GM18858 (cell line): ENCODE data around the gene COBL.

ENCODE experiments used
- ATAC-seq: cut with Tn5 transposase; IDR thresholded peaks from one replicate; pipeline ENCODE4 v1.9.1; 2021; ENCODE audit not compliant: unreplicated experiment

The COBL gene

GRCh38 chr7:51126324-51126723 is 190.3 kb downstream of the COBL start:
- ATAC-seq = no peak

DNA sequence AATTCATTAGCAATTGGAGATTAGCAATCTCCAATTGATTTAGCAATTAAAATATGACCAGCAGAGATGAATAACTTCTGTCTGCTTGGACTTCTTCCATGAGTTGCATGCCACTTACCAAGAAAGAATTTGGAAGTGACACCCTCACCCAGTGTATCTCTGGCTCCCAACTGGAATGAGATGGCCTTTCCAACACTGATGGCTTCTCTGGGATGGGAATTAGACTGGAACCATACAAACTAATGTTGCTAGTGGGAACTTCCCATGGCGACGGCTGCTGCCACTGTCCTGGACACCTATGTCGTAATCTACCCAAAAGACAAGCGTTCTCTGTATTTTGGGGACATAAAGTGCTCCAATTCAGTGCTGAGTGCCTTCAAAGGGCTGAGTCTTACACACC is 192.3 kb downstream of the COBL start:
- ATAC-seq = no peak

GRCh38 chr7:51123322-51124019 is 193.1 kb downstream of the COBL start:
- ATAC-seq = peak; percentile 68

DNA sequence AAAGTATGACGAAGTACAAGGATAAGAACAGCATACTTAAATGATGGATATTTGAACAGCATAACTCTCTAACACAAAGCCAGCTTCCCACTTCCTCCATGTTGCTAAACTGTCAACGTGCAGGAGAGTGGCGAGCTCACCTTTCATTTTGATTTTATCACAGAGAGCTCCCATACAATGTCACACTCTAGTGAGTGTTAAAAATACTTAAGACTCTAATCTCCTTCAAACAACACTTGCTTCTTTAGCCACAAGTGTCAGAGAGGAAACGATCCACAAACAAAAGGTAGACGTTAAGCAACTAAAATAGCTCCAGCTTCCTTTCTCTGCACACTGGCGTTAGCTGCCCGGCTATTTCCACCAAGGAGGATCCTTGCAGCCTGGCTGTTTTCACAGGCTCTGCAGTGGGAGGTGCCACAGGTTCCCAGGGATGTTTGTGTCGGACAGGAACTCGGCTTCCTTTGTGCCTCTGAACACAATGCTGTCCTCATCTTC is 194.6 kb downstream of the COBL start:
- ATAC-seq = no peak

DNA sequence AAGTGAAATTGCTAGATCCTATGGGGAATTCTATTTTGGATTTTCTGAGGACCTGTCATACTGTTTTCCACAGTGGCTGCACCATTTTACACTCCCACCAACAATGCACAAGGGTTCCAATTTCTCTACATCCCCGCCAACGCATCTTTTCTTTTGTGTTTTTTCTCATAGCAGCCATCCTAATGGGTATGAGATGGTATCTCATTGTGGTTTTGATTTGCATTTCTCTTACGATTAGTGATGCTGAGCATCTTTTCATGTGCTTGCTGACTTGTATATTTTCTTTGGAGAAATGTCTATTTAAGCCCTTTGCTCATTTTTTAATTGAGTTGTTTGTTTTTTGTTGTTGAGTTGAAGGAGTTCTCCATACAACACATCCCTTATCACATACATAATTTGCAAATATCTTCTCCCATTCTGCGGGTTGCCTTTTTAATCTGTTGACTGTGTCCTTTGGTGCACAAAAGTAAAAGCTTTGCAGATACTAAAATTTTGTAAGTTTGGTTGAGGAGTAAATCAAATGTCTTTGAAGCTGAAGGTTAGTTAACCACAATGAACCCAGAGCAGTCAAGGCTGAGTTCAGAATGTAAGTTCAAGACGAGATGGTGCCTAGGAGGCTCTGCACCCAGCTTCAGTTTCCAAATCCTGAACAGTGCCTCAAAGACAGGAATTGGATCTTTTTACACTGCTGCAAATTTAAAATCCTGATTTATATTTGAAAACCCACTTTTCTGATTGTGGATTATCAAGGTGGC is 195.4 kb downstream of the COBL start:
- no peak for ATAC-seq

GRCh38 chr7:51118628-51119027 is 198.0 kb downstream of the COBL start:
- ATAC-seq = no peak

DNA sequence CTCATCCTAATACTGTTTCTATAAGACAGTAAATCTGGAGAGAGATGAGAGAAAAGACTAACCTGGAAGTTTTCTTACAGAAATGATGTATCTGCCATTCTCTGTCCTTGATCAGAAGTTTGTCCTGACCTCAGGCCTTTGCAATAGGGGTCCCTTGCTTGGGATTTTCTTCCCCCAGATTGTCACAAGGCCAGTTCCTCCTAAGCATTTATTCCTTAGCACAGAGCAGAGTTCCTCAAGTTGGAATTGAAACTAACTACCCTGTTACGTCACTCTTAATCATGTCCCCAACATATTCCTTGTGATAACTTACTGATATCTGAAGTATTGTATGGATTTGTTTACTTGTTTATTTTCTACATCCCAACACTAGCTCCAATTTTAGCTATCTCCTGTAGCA is 202.1 kb downstream of the COBL start:
- no peak for ATAC-seq

GRCh38 chr7:51113962-51114361 is 202.6 kb downstream of the COBL start:
- no peak for ATAC-seq

DNA sequence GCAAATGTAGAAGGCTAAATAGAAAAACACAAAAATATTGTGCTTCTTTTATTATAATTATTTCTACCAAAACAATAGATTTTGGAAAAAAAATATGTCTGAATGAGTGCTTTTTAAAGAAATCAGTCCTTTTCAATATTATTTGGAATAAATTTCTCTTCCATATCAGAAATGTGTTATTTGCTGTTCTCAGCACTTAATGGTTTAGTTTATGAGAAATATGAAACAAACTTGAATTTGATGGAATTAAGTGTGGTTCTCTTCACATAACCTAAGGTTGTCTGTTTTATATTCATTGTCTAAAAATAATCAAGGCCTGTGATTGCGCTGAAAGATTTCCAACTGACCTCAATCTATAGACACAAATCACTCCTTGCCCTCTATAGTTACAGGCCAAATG is 203.0 kb downstream of the COBL start:
- no peak for ATAC-seq

GRCh38 chr7:51111241-51111940 is 205.2 kb downstream of the COBL start:
- no peak for ATAC-seq

GRCh38 chr7:51108134-51108533 is 208.5 kb downstream of the COBL start:
- no peak for ATAC-seq

GRCh38 chr7:51104278-51104677 is 212.3 kb downstream of the COBL start:
- ATAC-seq = no peak

- ATAC-seq = no peak
These were observed 212.9 kb downstream of the COBL start for GRCh38 chr7:51103718-51104117.

GRCh38 chr7:51102828-51103227 is 213.8 kb downstream of the COBL start:
- ATAC-seq = no peak

DNA sequence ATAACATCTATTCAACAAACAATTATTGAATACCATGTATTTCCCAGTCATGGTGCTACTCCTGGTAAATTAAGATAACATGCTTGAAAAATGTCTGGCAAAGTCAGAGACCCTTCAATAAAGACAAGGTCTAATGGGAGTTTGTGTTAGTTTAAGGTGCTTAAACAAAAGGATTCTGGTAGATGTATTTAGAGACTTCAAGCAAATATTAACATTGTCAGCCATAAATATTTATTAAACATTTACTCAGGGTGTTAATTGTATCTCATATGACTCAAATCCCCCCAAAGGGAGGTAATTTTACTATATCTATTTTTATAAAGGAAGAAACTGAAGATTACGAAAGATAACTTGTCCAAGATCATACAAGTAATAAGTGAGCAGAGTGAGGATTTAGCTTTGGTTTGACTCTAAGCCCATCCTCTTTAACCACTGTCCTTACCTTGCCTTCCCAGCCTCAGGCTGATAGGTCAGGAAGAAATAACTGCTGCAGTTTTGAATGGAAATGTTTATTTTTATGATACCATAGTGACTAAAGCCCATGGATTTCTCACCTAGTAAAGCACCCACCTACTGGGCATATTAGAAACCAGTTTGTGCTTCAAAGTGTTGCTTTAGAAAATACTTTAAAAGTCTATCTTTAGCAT is 215.4 kb downstream of the COBL start:
- no peak for ATAC-seq

- ATAC-seq = no peak
These were observed 226.2 kb downstream of the COBL start for GRCh38 chr7:51090411-51090810.

DNA sequence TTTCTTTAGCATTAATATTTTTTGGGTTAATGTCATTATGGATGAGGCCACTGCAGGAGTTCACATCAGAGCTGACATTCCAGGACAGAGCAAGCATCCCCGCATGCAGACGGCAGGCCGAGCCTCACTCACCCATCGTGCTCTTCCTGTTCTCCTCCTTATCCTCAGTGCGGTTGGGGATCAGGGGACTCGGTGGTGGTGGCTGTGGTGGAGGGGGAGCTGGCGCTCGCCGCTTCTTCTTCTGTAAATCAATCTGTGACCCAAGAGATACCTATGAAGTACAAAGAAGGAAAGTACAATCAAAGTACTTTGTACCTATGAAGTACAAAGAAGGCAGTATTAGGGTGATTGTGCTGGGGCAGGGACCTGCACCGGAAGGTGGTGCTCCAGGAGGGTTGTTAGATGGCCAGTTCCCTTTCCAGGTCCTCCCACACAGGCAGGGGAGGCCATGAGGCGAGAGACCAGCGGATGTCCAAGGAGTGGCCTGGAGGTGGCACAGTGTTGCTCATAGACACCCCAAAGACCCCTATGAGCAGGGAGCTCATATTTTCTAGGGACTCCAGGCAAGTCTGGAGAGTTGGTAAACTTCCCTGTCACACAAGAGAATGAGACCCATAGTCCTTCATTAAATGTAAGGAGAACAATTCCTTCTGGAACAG is 231.4 kb downstream of the COBL start:
- no peak for ATAC-seq

DNA sequence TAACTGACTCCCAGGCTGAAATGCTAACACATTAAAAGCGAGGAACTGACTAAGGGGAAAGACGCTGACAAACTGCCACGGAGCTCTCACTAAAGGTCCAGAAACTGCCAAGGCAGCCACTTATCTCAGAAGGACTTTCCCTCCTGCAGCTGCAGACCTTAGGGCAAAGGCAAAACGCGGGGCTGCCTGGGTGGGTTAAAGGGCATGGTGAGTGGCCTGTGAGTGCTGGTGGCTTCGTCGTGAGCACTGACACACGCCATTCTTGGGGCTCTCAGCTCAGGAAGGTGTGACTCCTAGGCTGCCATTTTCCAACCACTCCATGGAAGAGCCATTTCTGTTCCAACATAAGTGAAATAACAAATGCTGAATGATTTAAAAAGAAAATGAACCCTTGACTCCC is 232.5 kb downstream of the COBL start:
- no peak for ATAC-seq

DNA sequence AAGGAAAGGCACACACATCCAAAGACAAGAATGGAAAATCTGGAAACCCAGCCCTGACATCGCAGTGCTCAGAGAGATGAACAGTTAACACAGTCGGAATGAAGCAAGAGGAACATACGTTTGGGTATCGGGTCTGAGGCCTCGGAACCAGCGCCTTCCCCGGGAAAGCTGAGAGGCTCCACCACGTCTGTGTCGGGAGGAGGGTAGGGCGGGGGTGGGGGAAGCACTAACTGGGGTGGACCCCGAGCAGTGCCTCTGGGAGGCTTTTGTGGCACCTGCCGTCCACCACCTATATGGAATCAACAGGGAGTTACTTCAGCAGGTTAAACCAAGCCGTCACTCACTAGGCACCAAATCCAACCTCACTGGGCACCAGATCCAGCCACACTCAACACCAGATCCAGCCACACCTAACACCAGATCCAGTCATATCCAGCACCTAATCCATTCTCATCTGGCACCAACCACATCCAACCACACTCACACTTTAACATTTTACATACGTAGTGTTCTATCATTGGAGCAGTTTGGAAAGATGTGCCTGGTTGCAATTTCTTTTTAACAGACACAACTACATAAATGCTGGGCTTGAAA is 233.6 kb downstream of the COBL start:
- no peak for ATAC-seq

DNA sequence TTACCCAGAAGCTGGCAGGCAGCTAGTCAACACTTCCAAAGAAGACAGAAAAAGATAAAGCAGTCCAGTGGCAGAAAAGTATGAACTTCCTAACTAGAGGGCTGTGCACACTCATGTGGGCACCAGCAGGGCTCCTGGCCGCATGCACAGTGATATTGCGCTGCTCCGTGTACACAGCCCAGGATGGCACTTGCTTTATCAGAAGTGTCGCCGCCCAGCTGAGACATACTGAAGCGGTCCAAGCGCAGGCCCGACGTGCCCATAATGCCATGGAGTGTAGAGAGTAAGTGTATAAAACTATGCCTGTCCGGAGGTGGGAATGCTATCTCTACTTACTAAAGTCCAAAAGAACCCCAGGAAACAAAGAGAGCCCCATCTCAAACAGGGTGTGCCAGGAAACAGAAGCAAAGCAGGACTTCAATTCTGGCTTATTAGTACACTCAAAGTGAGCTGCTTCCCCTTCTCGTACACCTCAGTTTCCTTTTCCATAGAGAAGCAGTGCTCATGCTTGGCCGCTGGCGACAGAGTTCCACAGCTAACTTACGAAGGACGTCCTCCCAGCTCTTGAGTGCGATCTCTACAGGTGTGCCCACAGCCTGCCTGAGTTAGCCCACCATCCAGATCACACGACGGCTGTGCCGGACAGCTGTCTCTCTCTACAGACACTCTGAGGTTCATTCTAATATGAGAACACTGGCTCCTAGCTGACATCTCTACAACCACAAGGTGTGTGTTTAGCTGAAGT is 234.3 kb downstream of the COBL start:
- ATAC-seq = no peak
